Measurements from ENCODE around the gene C1orf226.
"Not testable (repeated sequence)": the region's sequence is repeated elsewhere in the genome, so short reads cannot be mapped to it uniquely, and the experiment has no call there.

The C1orf226 gene

DNA sequence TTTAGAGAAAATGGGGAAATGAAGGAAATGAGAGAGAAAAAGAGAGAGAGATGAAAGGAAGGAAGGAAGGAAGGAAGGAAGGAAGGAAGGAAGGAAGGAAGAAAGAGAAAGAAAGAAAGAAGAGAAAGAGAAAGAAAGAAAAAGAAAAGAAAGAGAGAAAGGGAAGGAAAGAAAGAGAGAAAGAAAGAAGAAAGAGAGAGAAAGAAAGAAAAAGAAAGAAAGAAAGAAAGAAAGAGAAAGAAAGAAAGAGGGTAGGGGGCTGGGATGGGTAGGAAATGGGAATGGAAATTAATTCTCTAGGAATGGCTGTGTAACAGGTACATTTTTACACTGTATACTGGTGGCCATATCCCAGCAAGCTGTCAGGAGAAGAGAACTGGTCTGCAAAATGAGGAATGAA is 34.7 kb downstream of the C1orf226 start:
- DNase-seq, result no peak

DNA sequence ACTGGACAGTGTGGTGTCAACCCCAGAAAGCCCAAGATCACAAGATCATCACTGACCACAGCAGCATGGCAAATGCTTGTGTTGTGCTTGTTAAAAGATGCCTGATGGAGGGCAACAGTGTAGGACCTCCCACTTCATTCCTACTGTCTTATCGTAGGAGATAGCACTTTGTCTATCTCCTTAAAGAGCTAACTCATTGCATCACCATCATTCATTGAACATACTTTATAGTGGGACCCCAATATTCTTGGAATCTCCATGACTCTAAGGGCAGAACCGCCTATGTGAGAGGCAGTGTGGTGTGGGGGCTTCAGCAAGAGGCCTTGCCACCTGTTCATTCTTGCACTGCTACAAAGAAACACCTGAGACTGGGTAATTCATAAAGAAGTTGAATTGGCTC is 35.4 kb downstream of the C1orf226 start:
- DNase-seq, result no peak

DNA sequence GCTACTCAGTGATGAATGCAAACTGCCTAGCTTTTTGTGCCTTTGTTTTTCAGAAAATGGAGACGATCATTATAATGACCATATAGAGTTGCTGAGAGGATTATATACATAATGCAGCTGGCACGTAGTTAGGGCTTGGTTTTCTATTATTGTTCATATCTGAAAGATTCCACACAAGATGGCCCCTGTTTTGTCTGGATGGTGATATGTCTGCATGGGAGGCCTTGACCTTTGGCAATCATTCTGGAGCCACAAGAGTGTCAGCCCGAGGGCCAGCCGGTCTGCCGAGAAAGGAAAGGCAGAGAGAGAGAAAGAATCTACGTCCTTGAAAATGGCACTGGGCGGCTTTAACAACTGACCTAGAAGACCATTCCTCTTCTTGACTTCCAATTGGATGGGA is 36.1 kb downstream of the C1orf226 start:
- no peak for DNase-seq

DNA sequence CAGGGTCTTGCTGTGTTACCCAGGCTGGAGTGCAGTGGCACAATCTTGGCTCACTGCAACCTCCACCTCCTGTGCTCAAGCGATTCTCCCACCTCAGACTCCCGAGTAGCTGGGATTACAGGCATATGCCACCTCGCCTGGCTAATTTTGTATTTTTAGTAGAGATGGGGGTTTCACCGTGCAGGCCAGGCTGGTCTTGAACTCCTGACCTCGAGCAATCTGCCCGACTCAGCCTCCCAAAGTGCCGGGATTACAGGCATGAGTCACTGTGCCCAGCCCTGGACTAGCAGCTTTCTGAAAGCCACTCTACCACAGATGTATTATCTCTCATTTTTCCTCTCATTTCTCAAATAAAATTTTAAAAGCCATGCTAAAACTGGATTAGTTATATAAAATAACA is 37.1 kb downstream of the C1orf226 start:
- not testable (repeated sequence) for DNase-seq

DNA sequence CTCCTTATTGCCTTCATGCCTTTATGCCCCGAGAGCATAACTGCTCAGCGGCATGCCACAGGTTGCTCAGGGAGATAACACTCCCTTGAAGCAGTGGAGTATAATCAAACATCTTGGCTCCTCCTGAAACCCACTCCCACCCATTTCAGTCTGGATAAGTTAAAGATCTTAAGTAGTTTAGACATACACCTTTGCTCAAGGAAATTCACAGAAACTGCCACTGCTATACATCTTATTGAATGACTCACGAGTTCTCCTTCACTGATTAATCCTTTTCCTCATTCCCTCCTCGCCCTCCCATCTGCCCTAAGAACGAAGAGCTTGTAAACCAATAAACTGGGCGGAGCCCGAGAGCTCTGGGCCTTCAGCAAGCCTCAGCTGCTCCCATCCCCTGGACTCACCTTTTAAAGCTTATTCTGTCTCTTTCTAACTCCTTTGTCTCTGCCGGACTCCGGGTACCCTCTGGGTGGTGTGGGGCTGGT is 38.0 kb downstream of the C1orf226 start:
- DNase-seq, result not testable (repeated sequence)

DNA sequence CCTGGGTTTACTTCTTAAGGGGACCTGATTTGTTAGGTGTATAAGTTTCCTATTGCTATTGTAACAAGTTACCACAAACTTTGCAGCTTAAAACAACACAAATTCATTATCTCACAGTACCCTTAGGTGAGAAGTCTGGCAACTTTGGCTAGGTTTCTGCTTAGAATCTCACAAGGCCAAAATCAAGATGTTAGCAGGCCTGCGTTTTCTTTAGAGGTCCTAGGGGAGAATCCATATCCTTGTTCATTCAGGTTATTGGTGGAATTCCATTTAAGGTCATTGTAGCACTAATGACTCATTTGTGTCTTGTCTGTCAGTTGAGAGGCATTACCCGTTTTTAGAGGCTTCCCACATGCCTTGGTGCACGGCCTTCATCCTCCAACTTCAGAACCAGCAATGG is 38.6 kb downstream of the C1orf226 start:
- no peak for DNase-seq

DNA sequence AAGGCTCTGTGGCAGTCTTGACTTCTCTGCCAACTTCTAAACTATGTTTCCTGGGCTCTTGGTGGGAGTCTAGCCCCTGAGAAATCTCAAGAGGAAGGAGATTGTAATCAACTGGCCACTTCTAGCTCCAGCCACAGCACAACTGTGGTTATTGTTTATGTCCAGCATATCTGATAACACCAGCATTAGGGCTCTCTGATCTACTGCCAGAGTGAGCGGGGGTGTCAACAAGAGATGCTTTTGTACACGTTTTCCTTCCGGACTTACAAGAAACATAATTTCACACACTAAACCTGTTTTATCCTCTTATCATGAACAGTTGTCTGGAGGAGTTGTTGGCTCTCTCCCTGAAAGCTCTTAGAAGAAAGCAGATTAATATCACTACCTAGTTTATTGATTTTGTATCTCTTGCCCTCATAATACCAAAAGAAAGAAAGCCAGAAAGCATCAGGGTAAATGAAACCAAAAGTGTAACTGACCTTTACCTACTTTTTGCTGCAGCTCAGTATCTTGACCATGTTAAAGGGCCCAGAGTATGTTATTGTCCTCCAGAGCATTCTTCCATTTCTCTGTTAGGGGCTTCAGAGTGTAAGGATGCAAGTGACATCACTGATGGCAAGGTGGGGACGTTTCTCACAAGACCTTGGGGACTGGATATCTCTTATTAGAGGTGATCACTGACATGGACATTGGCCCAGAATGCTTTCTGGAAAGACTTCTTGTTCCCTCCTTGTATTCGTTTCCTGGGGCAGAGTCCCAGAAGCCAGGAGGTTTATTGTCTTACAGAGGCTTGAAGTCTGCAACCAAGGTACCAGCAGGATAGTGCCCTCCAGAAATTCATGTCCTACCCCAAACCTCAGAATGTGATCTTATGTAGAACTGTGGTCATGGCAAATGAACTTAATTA is 40.0 kb downstream of the C1orf226 start:
- no peak for DNase-seq

- no peak for DNase-seq
Measured at GRCh38 chr1:162422662-162423375, 41.3 kb downstream of the C1orf226 start.

DNA sequence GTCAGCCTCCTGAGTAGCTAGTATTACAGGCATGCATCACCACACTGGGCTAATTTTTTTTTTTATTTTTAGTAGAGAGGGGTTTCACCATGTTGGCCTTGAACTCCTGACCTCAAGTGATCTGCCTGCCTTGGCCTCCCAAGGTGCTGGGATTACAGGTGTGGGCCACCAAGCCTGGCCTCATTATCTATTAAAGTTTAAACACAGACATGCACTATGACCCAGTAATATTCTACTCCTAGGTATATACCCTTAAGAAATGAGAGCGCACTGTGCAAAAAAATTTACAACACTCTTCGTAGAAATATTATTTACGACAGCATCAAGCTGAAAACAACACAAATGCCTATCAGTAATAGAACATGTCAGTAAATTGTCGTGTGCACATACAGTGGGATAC is 49.1 kb downstream of the C1orf226 start:
- no peak for DNase-seq

- not testable (repeated sequence) for DNase-seq
Measured at GRCh38 chr1:162432977-162433713, 51.6 kb downstream of the C1orf226 start.
